C4-2B (cell line): ENCODE results near the gene SRSF7.

Experiments used
- H3K27ac ChIP-seq: fragments of 450-650 bp; 2 replicates; pipeline ENCODE4 v1.5.1; 2017
- CTCF ChIP-seq: fragments of 450-650 bp; conservative IDR thresholded peaks from 2 replicates; pipeline ENCODE4 v1.5.1; 2017; ENCODE audit warnings: mild to moderate bottlenecking
- ZFX ChIP-seq: fragments of 450-650 bp; IDR thresholded peaks from 2 replicates; pipeline ENCODE4 v1.6.1; 2017

Gene SRSF7

GRCh38 chr2:38697116-38697840 is 53.9 kb downstream of the SRSF7 start:
- TF ChIP-seq ZFX = no peak
- no peak for TF ChIP-seq CTCF

More at GRCh38 chr2:38697116-38697840, 53.9 kb downstream of the SRSF7 start:
- no peak overlapping the region for H3K27ac ChIP-seq
